ENCODE measurements around the gene UBE2J1.

The UBE2J1 gene

GRCh38 chr6:89330910-89331309, 21.6 kb downstream of the UBE2J1 start:
- TF ChIP-seq CTCF (IDR thresholded peaks at IDR 0.05; ENCODE audit: extremely low read depth, insufficient read depth, missing control alignments) = no peak
- DNase-seq (ENCODE audit: low spot score) = no peak
- in situ Hi-C loops (cut with MboI; ENCODE audit: low pct_unique_long_range_greater_than_20kb, low sequenced_read_pairs, unreplicated experiment) = no loop called here

- in situ Hi-C loops (cut with MboI; ENCODE audit: low pct_unique_long_range_greater_than_20kb, low sequenced_read_pairs, unreplicated experiment) = no loop called here
- no peak for DNase-seq (ENCODE audit: low spot score)
- TF ChIP-seq CTCF (IDR thresholded peaks at IDR 0.05; ENCODE audit: extremely low read depth, insufficient read depth, missing control alignments) = no peak
Observed at GRCh38 chr6:89328976-89329375, 23.5 kb downstream of the UBE2J1 start.

GRCh38 chr6:89324304-89324703, 28.2 kb downstream of the UBE2J1 start:
- in situ Hi-C loops (cut with MboI; ENCODE audit: low pct_unique_long_range_greater_than_20kb, low sequenced_read_pairs, unreplicated experiment) = no loop called here
- no peak for DNase-seq (ENCODE audit: low spot score)
- TF ChIP-seq CTCF (IDR thresholded peaks at IDR 0.05; ENCODE audit: extremely low read depth, insufficient read depth, missing control alignments) = no peak

GRCh38 chr6:89323511-89323971, 29.0 kb downstream of the UBE2J1 start:
- DNase-seq (ENCODE audit: low spot score) = no peak
- in situ Hi-C loops (cut with MboI; ENCODE audit: low pct_unique_long_range_greater_than_20kb, low sequenced_read_pairs, unreplicated experiment) = no loop called here
- no peak for TF ChIP-seq CTCF (IDR thresholded peaks at IDR 0.05; ENCODE audit: extremely low read depth, insufficient read depth, missing control alignments)

GRCh38 chr6:89321131-89321970, 31.2 kb downstream of the UBE2J1 start:
- no peak for TF ChIP-seq CTCF (IDR thresholded peaks at IDR 0.05; ENCODE audit: extremely low read depth, insufficient read depth, missing control alignments)
- in situ Hi-C loops (cut with MboI; ENCODE audit: low pct_unique_long_range_greater_than_20kb, low sequenced_read_pairs, unreplicated experiment) = no loop called here
- no peak for DNase-seq (ENCODE audit: low spot score)

GRCh38 chr6:89320012-89320559, 32.4 kb downstream of the UBE2J1 start:
- no peak for DNase-seq (ENCODE audit: low spot score)
- no peak for TF ChIP-seq CTCF (IDR thresholded peaks at IDR 0.05; ENCODE audit: extremely low read depth, insufficient read depth, missing control alignments)
- in situ Hi-C loops (cut with MboI; ENCODE audit: low pct_unique_long_range_greater_than_20kb, low sequenced_read_pairs, unreplicated experiment) = no loop called here
